HCT116 (cell line): ENCODE measurements around the gene SBNO2. TPM values are rescaled to one million over a fixed set of nuclear protein-coding genes. Genes with fewer than 3 reads are reported as not detected.

ENCODE experiments used
- ATAC-seq: fragments of 200-7000 bp; cut with Tn5 transposase; 2 replicates; pipeline ENCODE4 v1.9.1; 2020; ENCODE audit warnings: mild to moderate bottlenecking, moderate library complexity
- BruUV-seq: library from RNA; stranded (reverse); fragments of 400-500 nt; replicated peaks from 2 replicates; lab custom pipeline; 2021; lab: Mats Ljungman, UMichigan
- CTCF ChIA-PET: fragments of 300-600 bp; sonication (Branson Sonifier 250); formaldehyde crosslinking; loops from one replicate; lab custom pipeline; 2021; ENCODE audit warnings: antibody characterized with exemption; lab: Charles Lee
- POLR2A ChIA-PET: fragments of 300-600, 350-600 bp; sonication (Branson Sonifier 250); formaldehyde crosslinking; loops from one replicate; lab custom pipeline; 2021; ENCODE audit warnings: antibody characterized with exemption; lab: Charles Lee
- RAD21 ChIA-PET, 2 experiments: fragments of 300-600 bp; sonication (Branson Sonifier 250); formaldehyde crosslinking; loops; one replicate each; lab custom pipeline; 2023; ENCODE audit warnings: low total read pairs in 2 of 2; ENCODE audit not compliant: uncharacterized antibody in 2 of 2, unreplicated experiment in 2 of 2, low non-redundant PET in 1 of 2; lab: Charles Lee
- DNase-seq: peaks from one replicate; pipeline ENCODE4 v3.0.0-alpha.2; 2010; ENCODE audit warnings: low read depth, low spot score
- H2AFZ ChIP-seq: fragments of 200-600 bp; shearing (Covaris generic), sonication (generic); 2 replicates; pipeline ENCODE4 v1.6.1; 2017; ENCODE audit warnings: low read depth, mixed run types, mixed read lengths, antibody characterized with exemption, low read length; ENCODE audit not compliant: poor library complexity, severe bottlenecking
- H3K27ac ChIP-seq: 2 replicates; pipeline ENCODE4 v1.5.1; 2012; ENCODE audit warnings: low read depth, low read length
- H3K27me3 ChIP-seq: fragments of 200-600 bp; sonication (generic); 2 replicates; pipeline ENCODE4 v1.6.1; 2016; ENCODE audit warnings: mixed run types, low read length, mixed read lengths; ENCODE audit not compliant: insufficient read depth
- H3K36me3 ChIP-seq, 2 experiments: fragments of 200-500 bp in 1 of 2; fragments of 200-600 bp in 1 of 2; sonication (Bioruptor generic) in 1 of 2; sonication (generic) in 1 of 2; 2 replicates each; pipeline versions ENCODE4 v1.5.1 to v1.6.1; 2014 to 2016; ENCODE audit warnings: low read length in 2 of 2, inconsistent platforms in 1 of 2, mixed read lengths in 1 of 2, mixed run types in 1 of 2; ENCODE audit not compliant: insufficient read depth in 2 of 2, control insufficient read depth in 1 of 2
- H3K4me1 ChIP-seq, 2 experiments: fragments of 200-600 bp in 1 of 2; sonication (generic) in 1 of 2; 2 replicates each; pipeline versions ENCODE4 v1.5.1 to v1.6.1; 2012 to 2017; ENCODE audit warnings: low read length in 2 of 2, inconsistent platforms in 1 of 2, mild to moderate bottlenecking in 1 of 2, mixed read lengths in 1 of 2, mixed run types in 1 of 2, moderate library complexity in 1 of 2; ENCODE audit not compliant: insufficient read depth in 2 of 2, control insufficient read depth in 1 of 2
- H3K4me2 ChIP-seq: fragments of 200-600 bp; sonication (generic); 2 replicates; pipeline ENCODE4 v1.6.1; 2017; ENCODE audit warnings: mixed run types, low read length, mixed read lengths
- H3K4me3 ChIP-seq, 2 experiments: fragments of 200-600 bp in 1 of 2; sonication (generic) in 1 of 2; replicated peaks in 1 of 2; 2 replicates each; pipeline ENCODE4 v1.5.1; 2011 to 2016; ENCODE audit warnings: low read length in 2 of 2, control low read depth in 1 of 2, low read depth in 1 of 2, mild to moderate bottlenecking in 1 of 2, mixed read lengths in 1 of 2, mixed run types in 1 of 2
- H3K79me2 ChIP-seq: fragments of 200-600 bp; sonication (generic); 2 replicates; pipeline ENCODE4 v1.6.1; 2017; ENCODE audit warnings: mild to moderate bottlenecking, mixed run types, low read length, moderate library complexity, mixed read lengths; ENCODE audit not compliant: insufficient read depth
- H3K9ac ChIP-seq: fragments of 200-600 bp; sonication (generic); 2 replicates; pipeline ENCODE4 v1.6.1; 2016; ENCODE audit warnings: low read length, mixed read lengths
- H3K9me2 ChIP-seq: fragments of 200-600 bp; sonication (generic), shearing (Covaris generic); 2 replicates; pipeline ENCODE4 v1.6.1; 2017; ENCODE audit warnings: mixed run types, mild to moderate bottlenecking, moderate library complexity; ENCODE audit not compliant: insufficient read depth
- H3K9me3 ChIP-seq, 2 experiments: fragments of 200-500 bp in 1 of 2; fragments of 200-600 bp in 1 of 2; sonication (Bioruptor generic) in 1 of 2; sonication (generic) in 1 of 2; 2 replicates each; pipeline ENCODE4 v1.6.1; 2014 to 2017; ENCODE audit warnings: low read length in 2 of 2, mixed read lengths in 2 of 2, inconsistent platforms in 1 of 2, low read depth in 1 of 2, mild to moderate bottlenecking in 1 of 2, mixed run types in 1 of 2, moderate library complexity in 1 of 2; ENCODE audit not compliant: control insufficient read depth in 1 of 2, insufficient read depth in 1 of 2
- H4K20me1 ChIP-seq: fragments of 200-600 bp; sonication (generic), shearing (Covaris generic); 2 replicates; pipeline ENCODE4 v1.6.1; 2017; ENCODE audit warnings: mixed run types, mild to moderate bottlenecking, moderate library complexity; ENCODE audit not compliant: insufficient read depth
- EGR1 ChIP-seq: IDR thresholded peaks from 2 replicates; pipeline ENCODE4 v1.6.1; 2012; ENCODE audit warnings: low read depth
- intact Hi-C: fragments of 100-400 bp; cut with micrococcal nuclease; formaldehyde crosslinking; loops from 2 replicates; pipeline ENCODE4 v1.10.0; 2022
- total RNA-seq: library from RNA; stranded (reverse); gene quantifications from one replicate; pipeline ENCODE4 v1.2.1, GENCODE V29; 2021; ENCODE audit not compliant: unreplicated experiment

The SBNO2 gene
- total RNA-seq, 1 experiment from 2014 or later, result 66.4 TPM

DNA sequence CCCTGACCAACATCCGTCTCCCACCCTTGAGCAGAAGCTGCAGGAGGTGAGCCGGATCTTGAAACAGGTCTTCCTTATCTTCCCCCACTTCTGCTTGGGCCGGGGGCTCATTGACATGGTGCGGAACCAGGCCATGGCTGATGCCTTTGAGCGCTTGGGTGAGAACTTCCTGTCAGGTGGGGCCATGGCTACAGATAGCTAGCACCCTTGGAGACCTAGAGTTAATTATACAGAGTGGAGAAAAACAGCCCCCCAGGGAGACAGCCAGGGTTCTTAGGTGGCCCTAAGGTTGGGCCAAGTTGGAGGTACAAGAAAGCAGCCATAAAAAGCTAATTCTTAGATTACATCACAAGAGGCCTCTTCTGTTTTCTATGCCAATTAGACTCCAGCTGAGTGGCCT is 116.0 kb downstream of the SBNO2 start:
- intact Hi-C loops, result no loop called here
- POLR2A ChIA-PET, result no interaction called here
- no peak overlapping the region for H3K4me3 ChIP-seq
- no peaks in the 10 kb centered on the region for H3K9me2 ChIP-seq
- H3K9me3 ChIP-seq, result no peaks in the 10 kb centered on the region
- H3K4me1 ChIP-seq, result peaks cover 4 to 14% of the 10 kb centered on the region in 2 experiments; a peak in 3 of 4 replicates
- TSS peak; percentile 40 for BruUV-seq
- no peaks in the 10 kb centered on the region for H3K79me2 ChIP-seq
- H3K27ac ChIP-seq, result no peak overlapping the region
- CTCF ChIA-PET, result no interaction called here
- no peak overlapping the region for H2AFZ ChIP-seq
- no peak overlapping the region for H3K4me2 ChIP-seq
- no peaks in the 10 kb centered on the region for H3K27me3 ChIP-seq
- no peak overlapping the region for H3K9ac ChIP-seq
- TF ChIP-seq EGR1, result no peak
- TF ChIP-seq, all 23 proteins: peak for 0
- no peak for DNase-seq
- RAD21 ChIA-PET, result no interaction called here
- Histone ChIP-seq H4K20me1 (no peaks in the 10 kb centered on the region), H3K36me3 (peaks cover 2 to 4% of the 10 kb centered on the region in 2 experiments; a peak in 3 of 4 replicates)
- no peak for ATAC-seq

Other genes with a start within 250 kb of the SBNO2 start
- gene ARID3A, start 248.2 kb downstream of the SBNO2 start, total RNA-seq, result 21.8 TPM
- gene WDR18, start 189.9 kb downstream of the SBNO2 start, total RNA-seq, result 124 TPM
- gene GRIN3B, start 173.8 kb downstream of the SBNO2 start, total RNA-seq, result 0.69 TPM
- 202 TPM for gene TMEM259, start 153.1 kb downstream of the SBNO2 start, total RNA-seq
- not detected for gene RNU6-2, start 152.7 kb downstream of the SBNO2 start, total RNA-seq
- 212 TPM for gene CNN2, start 147.7 kb downstream of the SBNO2 start, total RNA-seq
- 91.4 TPM for gene ABCA7, start 134.2 kb downstream of the SBNO2 start, total RNA-seq
- gene ARHGAP45, start 107.1 kb downstream of the SBNO2 start, total RNA-seq, result 30.4 TPM
- 281 TPM for gene POLR2E, start 78.9 kb downstream of the SBNO2 start, total RNA-seq
- gene GPX4, start 70.3 kb downstream of the SBNO2 start, total RNA-seq, result 481 TPM
- 86.9 TPM for gene STK11, start 31.5 kb upstream of the SBNO2 start, total RNA-seq
- gene CBARP, start 63.7 kb upstream of the SBNO2 start, total RNA-seq, result 23.8 TPM
- gene ATP5F1D, start 67.5 kb upstream of the SBNO2 start, total RNA-seq, result 428 TPM
- 146 TPM for gene MIDN, start 74.3 kb upstream of the SBNO2 start, total RNA-seq
- gene CIRBP, start 95.1 kb upstream of the SBNO2 start, total RNA-seq, result 276 TPM
- gene FAM174C, start 101.3 kb upstream of the SBNO2 start, total RNA-seq, result 77.1 TPM
- gene EFNA2, start 111.6 kb upstream of the SBNO2 start, total RNA-seq, result 12.2 TPM
- gene NDUFS7, start 209.6 kb upstream of the SBNO2 start, total RNA-seq, result 114 TPM
- 102 TPM for gene GAMT, start 227.3 kb upstream of the SBNO2 start, total RNA-seq
- 191 TPM for gene DAZAP1, start 233.3 kb upstream of the SBNO2 start, total RNA-seq